Measurements from ENCODE around the gene LIPG.
"Not testable (repeated sequence)": the region's sequence is repeated elsewhere in the genome, so short reads cannot be mapped to it uniquely, and the experiment has no call there.

The LIPG gene

DNA sequence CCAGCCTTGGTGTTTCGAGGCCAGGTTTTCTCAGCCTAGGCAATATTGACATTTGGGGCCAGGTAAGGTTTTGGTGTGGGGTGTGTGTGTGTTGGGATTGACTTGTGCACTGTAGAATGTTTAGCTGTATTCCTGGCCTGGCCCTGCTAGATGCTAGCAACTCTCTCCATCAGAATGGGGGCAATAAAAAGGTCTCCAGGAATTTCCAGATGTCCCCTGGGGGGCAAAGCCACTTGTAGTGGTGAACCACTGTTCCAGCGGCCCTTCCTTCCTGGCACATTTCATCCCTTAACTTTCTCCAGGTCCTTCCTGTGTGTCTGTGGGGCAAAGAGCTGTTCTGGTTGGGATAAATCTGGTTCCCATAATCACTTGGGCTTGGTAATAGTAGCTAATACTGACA, 12.0 kb downstream of the LIPG start:
- no peak for DNase-seq (ENCODE audit: low read depth)

DNA sequence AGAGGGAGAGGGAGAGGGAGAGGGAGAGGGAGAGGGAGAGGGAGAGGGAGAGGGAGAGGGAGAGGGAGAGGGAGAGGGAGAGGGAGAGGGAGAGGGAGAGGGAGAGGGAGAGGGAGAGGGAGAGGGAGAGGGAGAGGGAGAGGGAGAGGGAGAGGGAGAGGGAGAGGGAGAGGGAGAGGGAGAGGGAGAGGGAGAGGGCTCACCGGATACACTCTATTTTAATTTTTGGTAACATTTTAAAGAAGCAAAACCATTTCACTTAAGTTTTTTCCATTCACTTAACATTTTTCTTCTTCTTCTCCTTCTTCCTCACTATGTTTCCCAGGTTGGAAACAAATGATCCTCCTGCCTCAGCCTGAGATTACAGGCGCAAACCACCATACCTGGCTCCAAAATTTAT, 17.2 kb downstream of the LIPG start:
- not testable (repeated sequence) for DNase-seq (ENCODE audit: low read depth)

DNA sequence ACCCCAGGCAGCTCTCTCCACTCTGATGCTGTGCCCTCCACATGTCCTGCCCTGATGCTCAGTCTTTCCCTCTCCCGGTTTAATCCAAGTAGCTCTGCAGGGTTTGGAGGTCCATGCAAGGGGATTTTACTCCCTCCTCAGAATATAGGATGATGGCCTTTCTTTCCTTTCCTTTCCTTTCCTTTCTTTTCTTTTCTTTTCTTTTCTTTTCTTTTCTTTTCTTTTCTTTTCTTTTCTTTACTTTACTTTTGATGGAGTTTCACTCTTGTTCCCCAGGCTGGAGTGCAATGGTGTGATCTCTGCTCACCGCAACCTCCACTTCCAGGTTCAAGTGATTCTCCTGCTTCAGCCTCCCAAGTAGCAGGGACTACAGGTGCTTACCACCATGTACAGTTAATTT, 17.7 kb downstream of the LIPG start:
- DNase-seq (ENCODE audit: low read depth): not testable (repeated sequence)

DNA sequence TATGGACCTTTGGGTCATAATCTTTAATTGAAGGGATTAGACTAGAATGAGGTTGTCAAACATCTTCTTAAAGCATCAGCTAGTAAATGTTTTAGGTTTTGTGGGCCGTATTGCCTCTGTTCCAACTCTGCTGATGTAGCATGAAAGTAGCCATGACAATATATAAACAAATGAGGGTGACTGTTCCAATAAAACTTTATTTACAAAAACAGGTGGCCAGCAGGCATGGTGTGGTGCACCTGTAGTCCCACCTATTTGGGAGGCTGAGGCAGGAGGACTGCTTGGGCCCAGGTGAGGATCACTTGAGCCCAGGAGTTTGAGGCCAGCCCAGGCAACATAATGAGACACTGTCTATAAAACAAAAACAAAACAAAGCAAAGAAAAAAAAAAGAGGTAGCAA, 18.4 kb downstream of the LIPG start:
- no peak for DNase-seq (ENCODE audit: low read depth)

DNA sequence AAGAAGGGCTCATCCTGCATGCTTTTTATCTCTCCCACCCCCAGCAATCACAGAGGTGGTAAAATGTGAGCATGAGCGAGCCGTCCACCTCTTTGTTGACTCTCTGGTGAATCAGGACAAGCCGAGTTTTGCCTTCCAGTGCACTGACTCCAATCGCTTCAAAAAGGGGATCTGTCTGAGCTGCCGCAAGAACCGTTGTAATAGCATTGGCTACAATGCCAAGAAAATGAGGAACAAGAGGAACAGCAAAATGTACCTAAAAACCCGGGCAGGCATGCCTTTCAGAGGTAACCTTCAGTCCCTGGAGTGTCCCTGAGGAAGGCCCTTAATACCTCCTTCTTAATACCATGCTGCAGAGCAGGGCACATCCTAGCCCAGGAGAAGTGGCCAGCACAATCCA, 19.5 kb downstream of the LIPG start:
- DNase-seq (ENCODE audit: low read depth): no peak

DNA sequence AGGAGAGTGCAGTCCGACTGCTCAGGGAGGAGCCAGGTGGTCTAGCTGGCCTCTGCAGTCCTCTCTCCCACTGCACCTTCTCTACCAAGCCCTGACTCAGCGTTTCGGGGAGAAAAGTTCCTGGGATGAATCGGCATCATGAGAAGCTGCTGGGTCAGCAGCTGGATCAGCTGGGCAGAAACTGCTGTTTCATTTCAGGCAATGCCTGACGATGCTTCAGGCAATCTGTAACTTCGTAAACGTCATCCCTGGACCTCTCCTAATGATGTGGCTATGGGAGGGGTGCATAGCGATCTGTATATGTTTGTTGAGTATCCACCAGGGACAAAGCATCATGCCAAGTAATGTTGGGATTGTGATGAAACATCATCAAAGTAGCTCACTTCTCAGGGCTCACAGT, 20.7 kb downstream of the LIPG start:
- no peak for DNase-seq (ENCODE audit: low read depth)

DNA sequence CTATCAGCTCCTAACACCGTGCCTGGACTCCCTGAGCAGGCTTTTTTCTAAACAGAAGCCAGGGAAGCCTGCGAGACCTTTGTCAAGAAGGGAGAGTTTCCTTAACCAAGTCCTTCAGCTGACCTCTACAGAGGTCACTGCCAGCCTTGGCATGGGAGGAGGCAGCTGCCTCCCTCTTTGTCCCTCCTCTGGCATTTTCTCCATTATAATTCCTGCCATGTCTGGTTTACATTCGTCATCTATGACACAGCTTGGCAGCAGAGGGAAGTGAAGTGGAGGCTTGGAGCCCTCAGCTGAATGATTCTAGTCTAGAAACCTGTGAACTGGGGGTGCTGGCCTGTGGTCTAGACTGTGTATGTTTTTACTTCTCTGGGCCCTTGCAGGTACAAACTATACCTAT, 22.5 kb downstream of the LIPG start:
- DNase-seq (ENCODE audit: low read depth): no peak

DNA sequence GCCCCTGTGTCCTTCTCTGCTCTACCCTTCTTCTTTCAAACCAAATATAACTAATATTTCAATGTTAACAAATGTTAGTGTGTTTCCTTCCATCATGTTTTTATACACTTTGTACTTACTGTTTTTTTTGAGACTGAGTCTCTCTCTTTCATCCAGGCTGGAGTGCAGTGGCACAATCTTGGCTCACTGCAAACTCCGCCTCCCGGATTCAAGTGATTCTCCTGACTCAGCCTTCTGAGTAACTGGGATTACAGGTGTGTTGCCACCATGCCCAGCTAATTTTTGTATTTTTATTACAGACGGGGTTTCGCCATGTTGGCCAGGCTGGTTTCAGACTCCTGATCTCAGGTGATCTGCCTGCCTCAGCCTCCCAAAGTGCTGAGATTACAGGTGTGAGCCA, 23.1 kb downstream of the LIPG start:
- not testable (repeated sequence) for DNase-seq (ENCODE audit: low read depth)

DNA sequence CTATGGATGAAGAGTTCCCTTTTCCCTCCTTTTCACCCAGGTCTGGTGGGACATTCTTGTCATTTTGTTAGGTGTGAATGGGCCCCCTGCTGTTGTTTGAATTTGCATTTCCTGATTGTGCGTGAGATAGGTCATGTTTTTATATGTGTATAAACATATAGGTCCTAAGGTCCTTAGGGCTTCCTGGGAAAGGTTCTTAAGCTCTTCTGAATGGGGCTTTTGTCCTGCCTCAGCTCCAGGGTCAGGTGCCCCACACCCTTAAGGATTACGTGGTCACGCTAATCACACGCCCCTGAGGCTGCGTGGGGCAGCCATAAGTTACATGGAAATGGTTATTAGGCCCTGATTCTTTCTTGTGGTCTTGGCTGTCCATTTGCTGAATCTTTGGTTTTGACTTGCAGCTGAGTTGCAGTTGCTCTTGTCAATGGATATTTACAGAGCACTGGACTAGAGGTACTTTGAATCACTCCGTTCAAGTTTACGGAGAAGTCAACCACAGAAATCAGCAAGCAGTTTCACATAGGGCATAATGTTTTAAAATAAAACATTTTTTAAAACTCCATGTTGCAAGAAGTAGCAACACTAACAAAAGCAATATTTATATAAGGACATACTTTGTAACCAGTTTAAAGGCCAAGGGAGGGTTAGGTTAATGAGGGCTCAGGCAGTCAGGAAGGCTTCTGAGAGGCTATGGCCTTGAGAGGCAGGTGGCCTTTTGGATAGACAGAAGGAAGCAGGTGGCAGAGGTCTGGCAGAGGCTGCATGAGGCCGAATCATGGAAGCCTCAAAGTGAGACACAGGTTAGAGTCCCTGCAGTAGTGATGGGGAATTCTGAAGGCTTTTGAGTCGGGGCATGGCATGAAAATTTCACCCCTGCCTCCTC, 24.2 kb downstream of the LIPG start:
- no peak for DNase-seq (ENCODE audit: low read depth)

DNA sequence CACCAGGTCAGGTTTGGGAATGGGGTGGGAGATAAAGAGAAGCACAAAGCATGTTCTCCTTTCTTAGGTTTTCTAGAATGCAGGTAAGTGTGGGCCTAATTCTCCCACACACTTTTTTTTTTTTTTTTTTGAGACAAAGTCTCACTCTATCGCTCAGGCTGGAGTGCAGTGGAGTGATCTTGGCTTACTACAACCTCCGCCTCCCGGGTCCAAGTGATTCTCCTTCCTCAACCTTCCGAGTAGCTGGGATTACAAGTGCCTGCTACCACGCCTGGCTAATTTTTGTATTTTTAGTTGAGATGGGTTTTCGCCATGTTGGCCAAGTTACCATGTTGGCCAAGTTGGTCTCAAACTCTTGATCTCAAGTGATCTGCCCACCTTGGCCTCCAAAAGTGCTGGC, 26.3 kb downstream of the LIPG start:
- no peak for DNase-seq (ENCODE audit: low read depth)

DNA sequence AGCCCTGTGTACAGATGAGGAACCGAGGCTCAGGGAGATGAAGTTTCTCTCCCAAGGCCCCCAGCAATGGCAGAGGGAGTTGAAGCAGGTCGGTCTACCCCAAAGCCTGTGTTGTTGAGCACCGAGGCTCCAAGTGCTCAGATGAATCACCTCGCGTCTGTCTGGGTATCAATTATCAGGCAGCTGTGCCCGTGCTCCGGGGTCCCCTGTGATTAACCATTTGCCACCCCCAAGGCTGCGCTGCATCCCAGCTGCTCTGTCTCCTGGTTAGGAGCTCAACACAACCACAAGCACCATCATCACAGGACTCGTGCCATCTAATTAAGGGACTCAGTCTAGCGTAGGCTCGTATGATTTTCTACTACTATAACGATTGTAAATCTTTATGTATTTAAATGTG, 27.1 kb downstream of the LIPG start:
- no peak for DNase-seq (ENCODE audit: low read depth)

DNA sequence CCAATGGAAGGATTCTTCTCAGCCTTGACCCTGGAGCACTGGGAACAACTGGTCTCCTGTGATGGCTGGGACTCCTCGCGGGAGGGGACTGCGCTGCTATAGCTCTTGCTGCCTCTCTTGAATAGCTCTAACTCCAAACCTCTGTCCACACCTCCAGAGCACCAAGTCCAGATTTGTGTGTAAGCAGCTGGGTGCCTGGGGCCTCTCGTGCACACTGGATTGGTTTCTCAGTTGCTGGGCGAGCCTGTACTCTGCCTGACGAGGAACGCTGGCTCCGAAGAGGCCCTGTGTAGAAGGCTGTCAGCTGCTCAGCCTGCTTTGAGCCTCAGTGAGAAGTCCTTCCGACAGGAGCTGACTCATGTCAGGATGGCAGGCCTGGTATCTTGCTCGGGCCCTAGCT, 28.8 kb downstream of the LIPG start:
- DNase-seq (ENCODE audit: low read depth): no peak

DNA sequence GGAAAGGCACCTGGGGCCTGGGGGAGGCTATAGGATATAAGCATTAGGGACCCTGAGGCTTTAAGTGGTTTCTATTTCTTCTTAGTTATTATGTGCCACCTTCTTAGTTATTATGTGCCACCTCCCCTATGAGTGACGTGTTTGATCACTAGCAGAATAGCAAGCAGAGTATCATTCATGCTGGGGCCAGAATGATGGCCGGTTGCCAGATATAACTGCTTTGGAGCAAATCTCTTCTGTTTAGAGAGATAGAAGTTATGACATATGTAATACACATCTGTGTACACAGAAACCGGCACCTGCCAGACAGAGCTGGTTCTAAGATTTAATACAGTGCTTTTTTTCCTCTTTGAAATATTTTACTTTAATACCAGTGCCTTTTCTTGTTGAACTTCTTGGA, 29.4 kb downstream of the LIPG start:
- DNase-seq (ENCODE audit: low read depth): no peak

DNA sequence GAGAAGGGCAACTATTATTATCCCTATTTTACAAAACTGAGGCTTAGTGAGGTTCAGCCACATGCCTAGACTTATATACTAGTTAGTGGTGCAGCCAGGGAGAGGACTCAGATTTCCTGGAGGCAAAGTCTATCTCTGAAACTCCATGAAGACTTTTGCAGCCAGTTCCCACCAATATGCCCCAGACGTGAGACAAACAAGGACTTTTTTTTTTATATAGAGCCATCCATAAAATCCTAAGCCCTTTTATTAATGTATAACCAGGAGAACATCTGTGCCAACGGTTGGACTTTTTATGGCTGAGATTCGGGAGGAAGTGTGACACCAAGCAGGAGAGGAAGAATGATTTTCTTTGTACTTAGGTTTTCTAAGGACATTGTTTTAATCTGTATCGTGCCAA, 29.9 kb downstream of the LIPG start:
- no peak for DNase-seq (ENCODE audit: low read depth)

DNA sequence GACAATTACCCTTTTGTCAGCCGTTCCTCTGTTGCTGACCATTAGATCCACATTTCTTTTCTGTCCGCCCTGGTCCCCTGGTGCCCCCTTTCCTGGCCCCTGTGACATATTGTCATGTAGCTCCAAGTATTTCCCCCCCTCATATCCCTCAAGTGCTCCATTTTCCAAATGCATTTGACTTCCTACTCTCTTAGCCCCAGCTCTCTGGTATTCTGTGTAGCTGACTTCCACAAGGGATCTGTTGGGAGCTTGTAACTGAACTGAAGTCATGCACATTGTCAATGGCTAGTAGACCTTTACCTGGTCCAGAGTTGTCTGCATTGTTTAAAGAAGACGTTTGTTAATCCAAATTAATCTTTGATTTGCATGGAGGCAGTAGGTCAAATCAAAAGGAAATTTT, 34.8 kb downstream of the LIPG start:
- DNase-seq (ENCODE audit: low read depth): no peak

DNA sequence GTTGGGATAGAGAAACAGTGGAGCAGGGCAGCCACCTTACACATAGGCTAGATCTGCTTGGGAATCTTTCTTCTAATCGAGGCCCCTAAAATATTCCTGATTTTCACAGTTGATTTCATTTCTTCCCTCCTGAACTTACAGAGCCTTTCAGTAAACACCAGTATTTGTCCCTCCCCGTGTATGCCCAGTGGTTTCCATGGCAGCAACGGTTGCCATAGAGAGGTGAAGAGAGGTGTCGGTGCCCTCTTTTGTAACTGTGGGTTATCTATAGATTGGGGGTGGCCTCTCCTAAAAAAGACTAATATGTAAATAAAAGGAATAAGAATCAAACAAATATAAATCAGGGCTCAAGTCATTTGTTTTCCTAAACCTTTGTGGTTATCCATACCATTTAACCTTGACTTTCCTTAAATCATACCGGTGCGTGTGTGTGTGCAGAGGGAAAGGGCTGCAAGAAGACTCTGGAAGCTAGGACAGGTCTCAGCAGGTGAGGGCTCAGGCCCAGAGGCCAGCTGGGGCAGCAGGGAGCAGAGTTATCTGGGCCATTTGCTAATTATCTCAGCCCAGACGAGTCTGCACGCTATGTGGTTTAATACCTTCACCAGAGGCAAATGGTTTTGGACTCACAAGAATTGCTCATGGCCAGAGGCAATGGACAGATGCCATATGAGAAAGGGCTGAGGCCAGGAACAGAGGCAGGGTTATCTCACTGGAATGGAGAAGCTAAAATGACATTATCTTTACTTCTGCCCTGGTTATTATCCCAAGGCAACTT, 35.5 kb downstream of the LIPG start:
- no peak for DNase-seq (ENCODE audit: low read depth)

DNA sequence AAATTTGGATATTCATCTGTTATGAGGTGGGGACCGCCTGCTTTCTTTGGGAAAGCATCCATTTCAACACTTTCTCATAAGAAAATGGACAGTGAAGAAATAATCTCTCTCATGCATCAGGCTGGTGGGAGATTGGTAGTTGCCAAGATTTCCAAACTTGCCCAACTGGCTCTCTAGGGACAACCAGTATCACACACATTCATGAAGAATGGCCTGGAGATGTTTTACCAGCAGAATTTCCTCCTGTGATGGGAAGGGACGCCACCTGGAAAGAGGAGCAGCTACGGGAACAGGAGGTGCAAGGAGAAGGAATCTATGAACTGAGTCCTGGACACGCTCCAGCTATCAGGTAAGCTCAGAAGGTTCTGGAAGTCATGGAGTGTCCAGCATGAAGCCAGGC, 39.4 kb downstream of the LIPG start:
- no peak for DNase-seq (ENCODE audit: low read depth)

DNA sequence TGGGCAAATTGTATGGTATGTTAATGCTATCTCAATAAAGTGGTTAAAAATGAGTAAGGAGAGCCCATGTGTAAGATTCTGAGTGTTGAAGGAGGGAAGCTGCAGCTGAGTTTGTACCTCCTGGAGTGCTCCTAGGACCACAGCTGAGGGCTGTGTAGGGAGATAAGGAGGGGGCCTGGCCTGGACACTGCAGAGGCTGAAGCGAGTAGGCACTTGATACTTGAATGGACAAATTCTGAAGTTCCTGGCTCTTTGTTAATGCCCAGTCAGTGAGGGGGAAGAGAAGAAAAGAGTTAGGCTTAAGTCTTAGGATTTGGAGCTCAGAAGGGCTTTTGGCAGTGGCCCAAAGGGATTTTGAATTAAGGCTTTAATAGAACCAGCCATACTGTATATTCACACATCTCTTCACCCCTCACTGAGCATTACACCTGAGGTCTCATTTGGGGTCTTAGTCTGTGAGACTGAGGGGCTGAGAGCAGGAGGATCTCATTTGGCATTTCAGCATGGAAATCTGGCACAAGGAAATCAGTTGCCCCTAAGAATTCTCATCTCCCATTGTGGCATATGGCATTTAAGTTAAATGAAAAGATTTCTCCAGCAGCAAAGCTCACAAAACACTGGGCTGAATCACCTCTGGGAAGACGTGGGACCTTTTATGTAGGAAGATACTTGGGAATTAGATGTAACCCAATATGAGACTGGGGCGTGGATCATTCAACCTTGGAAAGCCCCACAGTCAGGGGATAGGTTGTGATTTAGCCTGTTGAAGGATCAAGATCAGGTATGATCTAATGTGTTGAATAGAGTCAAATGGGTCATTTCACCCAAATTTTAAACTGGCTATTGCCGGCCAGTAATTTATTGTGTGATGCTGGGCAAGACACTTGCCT, 46.8 kb downstream of the LIPG start:
- no peak for DNase-seq (ENCODE audit: low read depth)

DNA sequence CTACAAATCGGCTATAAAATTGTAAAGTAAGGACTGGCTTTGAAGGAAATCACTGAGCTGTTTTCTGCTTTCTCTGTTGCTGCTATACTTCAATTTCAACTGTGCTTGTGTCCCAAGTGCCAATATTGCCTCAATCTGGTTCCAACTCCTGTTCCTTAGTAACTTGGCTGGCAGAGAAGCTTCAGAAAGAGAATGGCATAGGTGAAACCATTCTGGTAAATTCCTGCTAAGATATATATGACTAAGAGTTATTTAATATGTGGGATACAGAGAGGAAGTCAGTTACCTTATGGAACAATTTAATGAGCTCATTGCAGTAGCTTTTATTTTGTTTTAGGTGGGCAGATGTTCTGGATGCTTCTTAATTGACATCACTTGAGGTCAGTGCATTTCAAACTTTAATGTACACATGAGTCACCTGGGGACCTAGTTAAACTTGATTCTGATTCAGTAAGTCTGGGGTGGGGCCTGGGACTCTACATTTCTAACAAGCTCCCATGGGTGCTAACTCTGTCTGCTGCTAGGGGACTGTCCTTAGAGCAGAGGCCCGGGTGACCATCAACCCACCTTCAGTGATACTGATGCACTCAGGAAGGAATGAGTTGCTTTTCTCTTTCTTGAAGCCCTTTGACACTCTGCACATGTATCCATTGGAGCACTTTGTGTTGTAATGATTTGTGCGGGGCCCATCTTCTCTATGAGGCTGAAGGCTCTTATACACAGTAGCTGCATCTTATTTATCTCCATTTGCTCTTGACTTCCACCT, 47.6 kb downstream of the LIPG start:
- DNase-seq (ENCODE audit: low read depth): no peak

DNA sequence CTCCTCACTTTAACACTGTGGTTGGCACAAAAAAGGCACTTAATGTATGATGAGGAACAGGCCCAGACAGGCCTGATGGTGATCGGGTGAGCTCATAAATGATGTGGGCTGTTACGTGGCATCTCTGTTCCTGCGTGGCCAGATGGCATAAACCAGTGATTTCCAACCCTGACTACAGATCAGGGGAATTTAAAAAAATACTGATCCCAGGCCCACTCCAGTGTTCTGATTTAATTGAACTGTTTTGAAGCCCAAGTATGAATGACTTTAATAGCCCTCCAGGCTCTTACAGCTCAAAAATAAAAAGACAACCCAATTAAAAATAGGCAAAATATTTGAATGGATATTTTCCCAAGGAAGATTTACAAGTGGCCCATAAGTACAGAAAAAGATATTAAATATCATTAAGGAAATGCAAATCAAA, 48.2 kb downstream of the LIPG start:
- DNase-seq (ENCODE audit: low read depth): no peak

DNA sequence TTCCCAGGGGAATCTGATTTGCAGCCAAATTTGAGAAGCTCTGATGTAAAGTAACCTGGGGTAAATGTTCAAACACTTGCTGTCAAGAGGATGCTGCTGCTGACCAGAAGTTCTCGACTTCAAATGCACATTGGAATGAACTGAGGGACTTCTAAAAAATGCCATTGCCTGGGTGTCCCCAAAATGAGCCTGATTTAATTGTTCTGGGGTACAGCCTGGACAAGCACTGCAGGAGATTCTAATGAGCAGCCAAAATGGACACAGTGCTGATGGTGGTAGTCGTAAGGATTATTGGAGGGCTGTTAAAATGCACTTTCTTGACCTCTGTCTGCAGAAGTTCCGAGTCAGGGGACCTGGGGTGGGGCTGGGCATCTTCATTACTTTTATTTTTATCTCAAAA, 49.5 kb downstream of the LIPG start:
- no peak for DNase-seq (ENCODE audit: low read depth)
